ENCODE data around the gene CADPS2. TPM values are rescaled to one million over a fixed set of nuclear protein-coding genes. Genes with fewer than 3 reads are reported as not detected.

Gene CADPS2
- total RNA-seq, 2 experiments from 2014 or later, result not detected

- Mint-ChIP-seq H3K27me3 (no peaks in the 10 kb centered on the region), H3K4me3 (no peak overlapping the region), H3K36me3 (no peaks in the 10 kb centered on the region), H3K4me1 (no peaks in the 10 kb centered on the region), H3K27ac (no peak overlapping the region), H3K9me3 (no peaks in the 10 kb centered on the region)
- no peak for DNase-seq
Measured at GRCh38 chr7:122511268-122511667, 375.0 kb downstream of the CADPS2 start.

- H3K27me3 Mint-ChIP-seq, result no peaks in the 10 kb centered on the region
- no peaks in the 10 kb centered on the region for H3K4me1 Mint-ChIP-seq
- no peaks in the 10 kb centered on the region for H3K9me3 Mint-ChIP-seq
- H3K27ac Mint-ChIP-seq, result no peak overlapping the region
- no peak overlapping the region for H3K4me3 Mint-ChIP-seq
- DNase-seq, result no peak
- no peaks in the 10 kb centered on the region for H3K36me3 Mint-ChIP-seq
Measured at GRCh38 chr7:122507591-122507990, 378.7 kb downstream of the CADPS2 start.

- DNase-seq, result no peak
- Mint-ChIP-seq H3K27ac (no peak overlapping the region), H3K36me3 (no peaks in the 10 kb centered on the region), H3K4me1 (no peaks in the 10 kb centered on the region), H3K27me3 (no peaks in the 10 kb centered on the region), H3K9me3 (peaks cover 1% of the 10 kb centered on the region), H3K4me3 (no peak overlapping the region)
Measured at GRCh38 chr7:122492007-122492406, 394.3 kb downstream of the CADPS2 start.

GRCh38 chr7:122488241-122488640 is 398.0 kb downstream of the CADPS2 start:
- H3K27ac Mint-ChIP-seq, result no peak overlapping the region
- no peak for DNase-seq
- no peaks in the 10 kb centered on the region for H3K27me3 Mint-ChIP-seq
- H3K9me3 Mint-ChIP-seq, result peaks cover 2% of the 10 kb centered on the region
- H3K36me3 Mint-ChIP-seq, result no peaks in the 10 kb centered on the region
- H3K4me1 Mint-ChIP-seq, result no peaks in the 10 kb centered on the region
- H3K4me3 Mint-ChIP-seq, result no peak overlapping the region

DNA sequence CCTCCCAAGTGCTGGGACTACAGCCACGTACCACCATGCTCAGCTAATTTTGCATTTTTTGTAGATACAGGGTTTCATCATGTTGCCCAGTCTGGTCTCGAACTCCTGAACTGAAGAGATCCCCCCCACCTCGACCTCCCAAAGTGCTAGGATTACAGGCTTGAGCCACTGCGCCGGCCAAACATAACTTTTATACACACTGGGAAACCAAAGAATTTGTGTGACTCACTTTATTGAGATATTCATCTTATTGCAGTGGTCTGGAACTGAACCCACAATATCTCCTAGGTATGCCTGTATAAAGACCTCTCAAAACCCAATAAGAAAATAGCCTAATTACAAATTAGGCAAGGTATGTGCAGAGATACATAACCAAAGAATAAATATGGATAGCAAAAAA is 399.1 kb downstream of the CADPS2 start:
- Mint-ChIP-seq H3K27me3 (no peaks in the 10 kb centered on the region), H3K4me1 (no peaks in the 10 kb centered on the region), H3K4me3 (no peak overlapping the region), H3K27ac (no peak overlapping the region), H3K36me3 (no peaks in the 10 kb centered on the region), H3K9me3 (peaks cover 2% of the 10 kb centered on the region)
- no peak for DNase-seq

GRCh38 chr7:122485856-122486255 is 400.4 kb downstream of the CADPS2 start:
- Mint-ChIP-seq H3K9me3 (peaks cover 2% of the 10 kb centered on the region), H3K4me3 (no peak overlapping the region), H3K36me3 (no peaks in the 10 kb centered on the region), H3K27me3 (no peaks in the 10 kb centered on the region), H3K4me1 (no peaks in the 10 kb centered on the region), H3K27ac (no peak overlapping the region)
- no peak for DNase-seq

DNA sequence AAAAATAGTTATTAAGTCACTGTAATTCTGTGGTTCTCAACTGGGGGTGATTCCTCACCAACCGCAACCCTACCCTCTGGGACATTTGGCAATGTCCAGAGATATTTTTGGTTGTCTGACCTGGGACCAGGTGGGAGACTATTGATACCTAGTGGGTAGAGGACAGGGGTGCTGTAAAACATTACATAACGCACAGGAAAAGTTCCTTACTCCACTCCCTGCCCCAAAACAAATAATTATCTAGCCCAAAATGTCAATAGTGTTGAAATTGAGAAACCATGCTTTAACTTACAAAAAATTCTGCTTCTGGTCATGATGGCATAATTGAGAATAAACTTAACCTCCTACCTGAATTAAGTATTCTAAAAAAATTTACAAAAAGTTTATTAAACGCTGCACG is 404.0 kb downstream of the CADPS2 start:
- no peaks in the 10 kb centered on the region for H3K36me3 Mint-ChIP-seq
- no peaks in the 10 kb centered on the region for H3K4me1 Mint-ChIP-seq
- no peak for DNase-seq
- H3K4me3 Mint-ChIP-seq, result no peak overlapping the region
- peaks cover 2% of the 10 kb centered on the region for H3K9me3 Mint-ChIP-seq
- no peaks in the 10 kb centered on the region for H3K27me3 Mint-ChIP-seq
- H3K27ac Mint-ChIP-seq, result no peak overlapping the region

DNA sequence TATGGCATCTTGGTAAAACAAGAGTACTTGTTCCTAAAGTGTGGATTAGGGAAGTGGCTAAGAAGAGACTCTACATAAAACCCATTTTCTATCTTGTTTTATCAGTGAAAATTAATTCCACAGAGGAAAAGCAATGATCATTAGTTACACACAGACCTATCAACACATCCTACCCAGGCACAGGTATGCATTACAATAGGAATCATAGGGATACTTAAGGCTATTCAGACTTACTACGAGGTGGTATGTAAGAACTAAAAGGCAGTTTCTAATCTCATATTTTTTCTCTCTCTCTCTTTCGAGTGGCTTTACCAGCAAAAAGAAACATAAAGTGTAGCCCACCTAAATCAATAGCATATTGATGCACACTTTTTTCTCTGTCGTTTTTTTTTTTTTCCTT is 415.4 kb downstream of the CADPS2 start:
- no peaks in the 10 kb centered on the region for H3K36me3 Mint-ChIP-seq
- H3K4me1 Mint-ChIP-seq, result no peaks in the 10 kb centered on the region
- peaks cover 3% of the 10 kb centered on the region for H3K9me3 Mint-ChIP-seq
- H3K27ac Mint-ChIP-seq, result no peak overlapping the region
- H3K27me3 Mint-ChIP-seq, result no peaks in the 10 kb centered on the region
- DNase-seq, result no peak
- H3K4me3 Mint-ChIP-seq, result no peak overlapping the region

- Mint-ChIP-seq H3K9me3 (peaks cover 3% of the 10 kb centered on the region), H3K4me3 (no peak overlapping the region), H3K27me3 (no peaks in the 10 kb centered on the region), H3K4me1 (no peaks in the 10 kb centered on the region), H3K36me3 (no peaks in the 10 kb centered on the region), H3K27ac (no peak overlapping the region)
- DNase-seq, result no peak
Measured at GRCh38 chr7:122468945-122469344, 417.3 kb downstream of the CADPS2 start.

DNA sequence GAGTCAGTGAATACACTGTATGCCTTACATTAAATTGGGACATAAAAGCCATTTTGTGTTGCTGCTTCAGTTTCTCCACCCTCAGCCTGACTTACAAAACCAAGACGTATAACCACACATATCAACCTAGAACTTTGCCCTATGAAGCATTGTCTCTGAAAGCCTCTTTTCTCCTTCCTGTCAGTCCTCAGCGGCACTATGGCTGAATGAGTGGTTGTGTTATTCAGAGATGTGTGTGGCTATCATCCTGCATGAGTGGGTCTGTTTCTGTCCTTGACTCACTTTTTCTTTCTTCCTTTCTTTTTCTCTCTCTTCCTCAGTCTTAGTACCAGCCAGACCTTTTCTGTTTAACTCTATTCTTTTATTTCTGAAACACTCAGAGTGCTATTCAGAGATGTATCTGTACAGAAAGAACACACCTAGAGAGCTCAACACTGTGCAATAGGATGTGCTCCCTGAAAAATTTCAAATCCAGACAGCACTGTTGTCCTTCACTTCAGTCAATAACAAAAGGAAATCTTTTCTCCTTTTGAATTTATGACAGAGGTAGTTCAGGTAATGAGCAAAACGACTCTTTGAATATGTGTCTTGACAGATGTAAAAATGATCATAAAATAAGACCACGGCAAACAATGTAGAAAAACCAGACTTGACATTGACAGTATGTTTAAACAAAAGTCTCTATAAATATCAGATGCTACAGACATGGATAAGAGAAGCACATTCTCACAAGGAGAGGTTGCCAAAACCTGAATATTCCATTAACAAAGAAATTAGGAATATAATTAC is 418.4 kb downstream of the CADPS2 start:
- no peak overlapping the region for H3K4me3 Mint-ChIP-seq
- H3K4me1 Mint-ChIP-seq, result no peaks in the 10 kb centered on the region
- H3K9me3 Mint-ChIP-seq, result peaks cover 3% of the 10 kb centered on the region
- H3K27ac Mint-ChIP-seq, result no peak overlapping the region
- no peak for DNase-seq
- no peaks in the 10 kb centered on the region for H3K36me3 Mint-ChIP-seq
- no peaks in the 10 kb centered on the region for H3K27me3 Mint-ChIP-seq

DNA sequence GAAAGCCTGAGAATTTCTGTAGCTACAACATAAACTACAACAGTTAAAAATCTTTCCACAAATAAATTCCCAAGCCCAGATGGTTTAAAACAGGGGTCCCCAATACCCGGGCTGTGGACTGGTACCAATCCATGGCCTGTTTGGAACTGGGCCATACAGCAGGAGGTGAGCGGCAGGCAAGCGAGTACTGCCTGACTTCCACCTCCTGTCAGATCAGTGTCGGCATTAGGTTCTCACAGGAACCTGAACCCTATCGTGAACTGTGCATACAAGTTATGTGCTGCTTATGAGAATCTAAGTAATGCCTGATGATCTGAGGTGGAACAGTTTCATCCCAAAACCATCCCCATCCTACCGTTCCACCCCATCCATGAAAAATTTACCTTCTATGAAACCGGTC is 421.0 kb downstream of the CADPS2 start:
- Mint-ChIP-seq H3K27me3 (no peaks in the 10 kb centered on the region), H3K4me1 (no peaks in the 10 kb centered on the region), H3K36me3 (no peaks in the 10 kb centered on the region), H3K9me3 (peaks cover 3% of the 10 kb centered on the region), H3K27ac (no peak overlapping the region), H3K4me3 (no peak overlapping the region)
- no peak for DNase-seq

- Mint-ChIP-seq H3K4me3 (no peak overlapping the region), H3K9me3 (no peaks in the 10 kb centered on the region), H3K36me3 (no peaks in the 10 kb centered on the region), H3K27me3 (no peaks in the 10 kb centered on the region), H3K27ac (no peak overlapping the region), H3K4me1 (no peaks in the 10 kb centered on the region)
- DNase-seq, result no peak
Measured at GRCh38 chr7:122463631-122464030, 422.6 kb downstream of the CADPS2 start.

GRCh38 chr7:122460936-122461335 is 425.3 kb downstream of the CADPS2 start:
- H3K4me1 Mint-ChIP-seq, result no peaks in the 10 kb centered on the region
- H3K4me3 Mint-ChIP-seq, result no peak overlapping the region
- DNase-seq, result no peak
- no peak overlapping the region for H3K27ac Mint-ChIP-seq
- no peaks in the 10 kb centered on the region for H3K36me3 Mint-ChIP-seq
- no peaks in the 10 kb centered on the region for H3K27me3 Mint-ChIP-seq
- peaks cover 1% of the 10 kb centered on the region for H3K9me3 Mint-ChIP-seq

GRCh38 chr7:122457969-122458368 is 428.3 kb downstream of the CADPS2 start:
- Mint-ChIP-seq H3K4me1 (no peaks in the 10 kb centered on the region), H3K27me3 (no peaks in the 10 kb centered on the region), H3K27ac (no peak overlapping the region), H3K9me3 (peaks cover 1% of the 10 kb centered on the region), H3K4me3 (no peak overlapping the region), H3K36me3 (no peaks in the 10 kb centered on the region)
- DNase-seq, result no peak

DNA sequence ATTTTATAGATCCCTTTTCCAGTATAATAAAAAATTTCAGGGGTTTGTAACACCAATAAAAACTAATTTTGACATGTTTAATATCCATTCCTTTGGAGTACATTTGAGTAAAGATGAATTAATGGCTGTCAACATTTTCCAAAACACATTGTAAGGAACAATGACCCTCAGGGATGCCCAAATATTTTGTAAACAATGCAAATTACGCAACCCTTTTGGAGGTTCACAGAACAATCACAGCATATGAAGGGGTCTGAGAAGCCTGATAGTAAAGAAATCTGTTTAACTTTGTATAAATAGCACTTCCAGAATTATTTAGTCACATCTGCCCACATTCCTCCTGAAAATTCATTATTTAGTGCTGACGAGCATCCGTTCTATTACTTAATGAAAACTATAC is 428.9 kb downstream of the CADPS2 start:
- DNase-seq, result no peak
- Mint-ChIP-seq H3K36me3 (no peaks in the 10 kb centered on the region), H3K4me3 (no peak overlapping the region), H3K4me1 (no peaks in the 10 kb centered on the region), H3K27ac (no peak overlapping the region), H3K9me3 (peaks cover 1% of the 10 kb centered on the region), H3K27me3 (no peaks in the 10 kb centered on the region)

- Mint-ChIP-seq H3K27ac (no peak overlapping the region), H3K9me3 (peaks cover 1% of the 10 kb centered on the region), H3K4me3 (no peak overlapping the region), H3K36me3 (no peaks in the 10 kb centered on the region), H3K4me1 (no peaks in the 10 kb centered on the region), H3K27me3 (no peaks in the 10 kb centered on the region)
- DNase-seq, result no peak
Measured at GRCh38 chr7:122454776-122455507, 431.3 kb downstream of the CADPS2 start.

All from activated naive CD8-positive, alpha-beta T cell treated with anti-CD3 and anti-CD28 coated beads for 36 hours (primary cell).